ENCODE data around the gene OXSR1. TPM values are rescaled to one million over a fixed set of nuclear protein-coding genes. Genes with fewer than 3 reads are reported as not detected.

The OXSR1 gene
- total and polyA plus RNA-seq, 2 experiments from 2014 or later = 16.0 to 41.1 TPM

DNA sequence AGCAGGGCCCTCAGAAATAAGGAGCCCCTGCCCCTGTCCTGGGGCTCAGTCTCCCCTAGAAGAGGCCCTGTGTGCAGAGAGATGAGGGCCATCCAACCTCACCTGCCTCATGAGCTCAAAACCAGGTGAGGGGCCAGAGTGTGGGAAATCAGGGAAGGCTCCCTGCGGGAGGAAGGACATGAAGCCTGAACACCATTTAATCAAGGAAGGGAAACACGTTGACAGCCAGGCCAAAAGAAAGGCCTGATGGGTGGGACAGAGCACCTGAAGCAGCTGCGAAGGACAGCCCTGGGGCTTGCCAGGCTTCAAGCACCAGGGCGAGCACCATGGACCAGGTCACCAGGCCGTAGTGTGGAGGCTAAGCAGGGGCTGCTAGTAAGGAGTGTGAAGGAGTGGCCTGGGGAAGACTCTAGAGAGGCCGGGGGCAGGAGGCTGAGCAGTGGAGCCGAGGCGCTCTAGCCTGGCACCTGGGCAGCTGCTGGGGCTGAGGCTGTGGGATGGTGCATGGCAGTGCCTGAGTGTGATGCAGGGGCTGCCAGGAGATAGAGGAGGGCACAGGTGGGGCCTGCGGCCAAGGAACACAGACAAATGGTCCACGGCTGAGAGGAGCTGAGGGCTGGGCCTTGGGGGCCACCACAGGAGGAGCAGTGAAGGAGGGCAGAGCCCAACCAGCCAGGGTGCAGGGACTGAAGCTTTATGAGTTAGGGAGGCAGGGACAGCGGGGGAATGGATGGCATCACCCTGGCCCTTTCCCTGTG, 44.5 kb upstream of the OXSR1 start:
- no peak for TF ChIP-seq ZNF331 (CRISPR knock-in tag; IDR thresholded peaks at IDR 0.05; ENCODE audit: low read depth)
- TF ChIP-seq EZH2 (IDR thresholded peaks at IDR 0.05; ENCODE audit: low read depth, unreplicated experiment) = no peak
- no peak for TF ChIP-seq ZNF462 (CRISPR knock-in tag; IDR thresholded peaks at IDR 0.05)
- TF ChIP-seq EZH2phosphoT487 (IDR thresholded peaks at IDR 0.05; ENCODE audit: unreplicated experiment) = no peak
- TF ChIP-seq CREB1 (CRISPR knock-in tag; IDR thresholded peaks at IDR 0.05; ENCODE audit: low read depth) = no peak
- no peak for TF ChIP-seq CTCF (conservative IDR thresholded peaks at IDR 0.05; ENCODE audit: low read depth in 2 of 2)
- no peak for TF ChIP-seq STAT1 (IDR thresholded peaks at IDR 0.05; ENCODE audit: unreplicated experiment)
- TF ChIP-seq, protein P1, sequence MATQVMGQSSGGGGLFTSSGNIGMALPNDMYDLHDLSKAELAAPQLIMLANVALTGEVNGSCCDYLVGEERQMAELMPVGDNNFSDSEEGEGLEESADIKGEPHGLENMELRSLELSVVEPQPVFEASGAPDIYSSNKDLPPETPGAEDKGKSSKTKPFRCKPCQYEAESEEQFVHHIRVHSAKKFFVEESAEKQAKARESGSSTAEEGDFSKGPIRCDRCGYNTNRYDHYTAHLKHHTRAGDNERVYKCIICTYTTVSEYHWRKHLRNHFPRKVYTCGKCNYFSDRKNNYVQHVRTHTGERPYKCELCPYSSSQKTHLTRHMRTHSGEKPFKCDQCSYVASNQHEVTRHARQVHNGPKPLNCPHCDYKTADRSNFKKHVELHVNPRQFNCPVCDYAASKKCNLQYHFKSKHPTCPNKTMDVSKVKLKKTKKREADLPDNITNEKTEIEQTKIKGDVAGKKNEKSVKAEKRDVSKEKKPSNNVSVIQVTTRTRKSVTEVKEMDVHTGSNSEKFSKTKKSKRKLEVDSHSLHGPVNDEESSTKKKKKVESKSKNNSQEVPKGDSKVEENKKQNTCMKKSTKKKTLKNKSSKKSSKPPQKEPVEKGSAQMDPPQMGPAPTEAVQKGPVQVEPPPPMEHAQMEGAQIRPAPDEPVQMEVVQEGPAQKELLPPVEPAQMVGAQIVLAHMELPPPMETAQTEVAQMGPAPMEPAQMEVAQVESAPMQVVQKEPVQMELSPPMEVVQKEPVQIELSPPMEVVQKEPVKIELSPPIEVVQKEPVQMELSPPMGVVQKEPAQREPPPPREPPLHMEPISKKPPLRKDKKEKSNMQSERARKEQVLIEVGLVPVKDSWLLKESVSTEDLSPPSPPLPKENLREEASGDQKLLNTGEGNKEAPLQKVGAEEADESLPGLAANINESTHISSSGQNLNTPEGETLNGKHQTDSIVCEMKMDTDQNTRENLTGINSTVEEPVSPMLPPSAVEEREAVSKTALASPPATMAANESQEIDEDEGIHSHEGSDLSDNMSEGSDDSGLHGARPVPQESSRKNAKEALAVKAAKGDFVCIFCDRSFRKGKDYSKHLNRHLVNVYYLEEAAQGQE (IDR thresholded peaks at IDR 0.05; ENCODE audit: unreplicated experiment) = no peak
- no peak for TF ChIP-seq ETS1 (IDR thresholded peaks at IDR 0.05)
- TF ChIP-seq ZNF114 (CRISPR knock-in tag; IDR thresholded peaks at IDR 0.05) = no peak
- TF ChIP-seq POLR2AphosphoS5 (IDR thresholded peaks at IDR 0.05; ENCODE audit: low read depth) = no peak
- TF ChIP-seq NANOG (IDR thresholded peaks at IDR 0.05; ENCODE audit: borderline replicate concordance) = no peak
- TF ChIP-seq JUNB (IDR thresholded peaks at IDR 0.05; ENCODE audit: unreplicated experiment) = no peak
- Mint-ChIP-seq H3K27me3 (ENCODE audit: insufficient read depth, low read depth, poor library complexity) (peaks cover 13% of the 10 kb centered on the region), H3K4me1 (no peaks in the 10 kb centered on the region), H3K4me3 (no peak overlapping the region), H3K36me3 (ENCODE audit: low read depth) (peaks cover 39% of the 10 kb centered on the region), H3K27ac (no peak overlapping the region), H3K9me3 (no peaks in the 10 kb centered on the region; the same call in 2 of the 3 replicates)
- H2AFZ ChIP-seq = no peak overlapping the region
- DNase-seq (ENCODE audit: low spot score) = no peak
- H3K4me3 ChIP-seq = no peak overlapping the region
- H3K4me2 ChIP-seq = no peak overlapping the region
- H3K4me1 ChIP-seq (ENCODE audit: insufficient read depth) = no peaks in the 10 kb centered on the region
- no peaks in the 10 kb centered on the region for H3K9me2 ChIP-seq (ENCODE audit: insufficient read depth)
- no peaks in the 10 kb centered on the region for H3K79me2 ChIP-seq (replicated peaks; ENCODE audit: insufficient read depth)
- no peaks in the 10 kb centered on the region for H3F3A ChIP-seq (replicated peaks; ENCODE audit: low read depth)
- no peaks in the 10 kb centered on the region for H3K27me3 ChIP-seq (ENCODE audit: insufficient read depth)
- ATAC-seq = no peak
- peaks cover 9% of the 10 kb centered on the region for H3K36me3 ChIP-seq (ENCODE audit: insufficient read depth)
- no peak overlapping the region for H3K27ac ChIP-seq (ENCODE audit: low read depth)
- no peaks in the 10 kb centered on the region; the same call in 1 of the 2 replicates for H4K20me1 ChIP-seq (replicated peaks; ENCODE audit: insufficient read depth)
